SK-N-MC (cell line): ENCODE measurements around the gene B4GALNT4.

Experiments
- EZH2 ChIP-seq: fragments of 200-600 bp; sonication (generic); IDR thresholded peaks from one replicate; pipeline ENCODE4 v1.6.1; 2017; ENCODE audit warnings: antibody characterized with exemption
- FOXP2 ChIP-seq: optimal IDR thresholded peaks from 2 replicates; pipeline ENCODE3; 2011; ENCODE audit warnings: mild to moderate bottlenecking, moderate library complexity; ENCODE audit not compliant: insufficient read depth; ENCODE audit errors: extremely low read length, control extremely low read depth
- POLR2AphosphoS5 ChIP-seq: IDR thresholded peaks from 2 replicates; pipeline ENCODE4 v1.6.1; 2012; ENCODE audit warnings: mild to moderate bottlenecking, low read depth, low read length, borderline replicate concordance

- TF ChIP-seq EZH2 = no peak
- no peak for TF ChIP-seq POLR2AphosphoS5
- TF ChIP-seq FOXP2 = no peak
Measured at GRCh38 chr11:407651-408123, 38.4 kb downstream of the B4GALNT4 start.
